ENCODE results near the gene TUBE1. TPM values are rescaled to one million over a fixed set of nuclear protein-coding genes. Genes with fewer than 3 reads are reported as not detected.
A peak's percentile ranks its signal among the peaks of the same experiment; 100 is the strongest.
"Not testable (repeated sequence)": the region's sequence is repeated elsewhere in the genome, so short reads cannot be mapped to it uniquely, and the experiment has no call there.

TUBE1 gene
- total RNA-seq, 1 donor, result 35.5 TPM

DNA sequence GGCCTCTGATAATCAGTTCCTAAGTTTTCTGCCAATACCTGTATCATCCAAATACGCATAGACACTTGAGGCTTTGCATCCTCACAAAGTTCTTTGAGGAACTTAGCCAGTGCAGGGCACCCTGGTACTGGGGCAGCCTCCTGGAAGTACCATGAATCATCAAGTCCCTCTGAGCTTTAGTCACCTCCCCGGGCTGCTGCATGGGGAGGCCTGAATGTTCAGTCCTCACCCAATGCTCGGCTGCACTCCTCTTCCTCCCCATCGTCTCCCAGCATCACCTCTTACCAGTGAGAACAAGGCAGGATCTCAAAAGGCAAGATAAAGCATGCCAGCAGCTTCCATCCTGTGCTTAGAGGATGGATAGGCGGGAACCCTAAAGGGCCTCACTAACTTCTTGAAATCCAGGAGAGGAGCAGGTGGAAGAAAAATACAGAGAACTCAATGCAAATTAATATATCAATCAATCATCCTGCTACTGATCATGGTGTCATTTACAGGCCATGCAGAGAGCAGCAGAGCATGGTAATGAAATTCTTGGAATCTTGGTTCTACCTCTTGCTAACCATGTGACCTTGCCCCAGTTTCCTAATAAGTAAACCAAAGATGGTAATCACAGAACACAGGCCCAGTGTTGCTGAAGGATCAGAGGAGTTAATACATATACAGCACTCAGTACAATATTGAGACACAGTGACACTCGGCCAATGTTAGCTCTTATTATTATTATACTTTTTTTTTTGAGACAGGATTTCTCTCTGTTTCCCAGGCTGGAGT is 38.1 kb downstream of the TUBE1 start:
- H3K4me1 ChIP-seq (ENCODE audit: insufficient read depth, low read length), result no peaks in the 10 kb centered on the region
- H3K27me3 ChIP-seq (ENCODE audit: insufficient read depth, low read length), result no peaks in the 10 kb centered on the region
- no peak overlapping the region for H3K4me3 ChIP-seq (ENCODE audit: low read length)
- H3K9me3 ChIP-seq (ENCODE audit: low read depth, low read length), result no peaks in the 10 kb centered on the region

DNA sequence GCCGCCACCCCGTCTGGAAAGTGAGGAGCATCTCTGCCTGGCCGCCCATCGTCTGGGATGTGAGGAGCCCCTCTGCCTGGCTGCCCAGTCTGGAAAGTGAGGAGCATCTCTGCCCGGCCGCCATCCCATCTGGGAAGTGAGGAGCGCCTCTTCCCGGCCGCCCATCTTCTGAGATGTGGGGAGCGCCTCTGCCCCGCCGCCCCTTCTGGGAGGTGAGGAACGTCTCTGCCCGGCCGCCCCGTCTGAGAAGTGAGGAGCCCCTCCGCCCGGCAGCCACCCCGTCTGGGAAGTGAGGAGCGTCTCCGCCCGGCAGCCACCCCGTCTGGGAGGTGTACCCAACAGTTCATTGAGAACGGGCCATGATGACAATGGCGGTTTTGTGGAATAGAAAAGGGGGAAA is 39.8 kb downstream of the TUBE1 start:
- H3K4me3 ChIP-seq (ENCODE audit: low read length); H3K4me1 ChIP-seq (ENCODE audit: insufficient read depth, low read length); H3K27me3 ChIP-seq (ENCODE audit: insufficient read depth, low read length); H3K9me3 ChIP-seq (ENCODE audit: low read depth, low read length): not testable (repeated sequence)

DNA sequence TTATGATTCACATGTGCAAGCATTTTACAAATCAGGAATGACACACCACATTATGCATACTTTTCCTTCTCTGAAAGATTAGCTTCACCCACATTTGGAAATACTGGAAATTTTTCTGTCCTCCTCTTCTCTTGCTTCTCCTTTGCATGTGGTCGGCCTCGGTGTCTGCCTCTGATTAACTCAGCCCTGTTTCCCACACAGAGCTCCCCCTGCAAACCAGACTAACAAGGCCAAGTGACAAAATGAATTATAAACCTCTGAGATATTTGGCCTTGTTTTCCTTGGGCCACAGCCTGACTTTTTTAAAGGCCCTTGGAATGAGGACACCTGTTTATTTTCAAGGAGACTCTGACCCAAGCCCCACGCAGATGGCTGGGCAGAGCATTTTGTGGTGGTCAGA is 42.4 kb downstream of the TUBE1 start:
- H3K27me3 ChIP-seq (ENCODE audit: insufficient read depth, low read length), result no peaks in the 10 kb centered on the region
- no peak overlapping the region for H3K4me3 ChIP-seq (ENCODE audit: low read length)
- no peaks in the 10 kb centered on the region for H3K9me3 ChIP-seq (ENCODE audit: low read depth, low read length)
- no peaks in the 10 kb centered on the region for H3K4me1 ChIP-seq (ENCODE audit: insufficient read depth, low read length)

GRCh38 chr6:112044196-112044595 is 43.1 kb downstream of the TUBE1 start:
- Histone ChIP-seq H3K27me3 (ENCODE audit: insufficient read depth, low read length) (no peaks in the 10 kb centered on the region), H3K9me3 (ENCODE audit: low read depth, low read length) (no peaks in the 10 kb centered on the region), H3K4me1 (ENCODE audit: insufficient read depth, low read length) (no peaks in the 10 kb centered on the region), H3K4me3 (ENCODE audit: low read length) (no peak overlapping the region)

GRCh38 chr6:112043032-112044007 is 44.0 kb downstream of the TUBE1 start:
- no peaks in the 10 kb centered on the region for H3K4me1 ChIP-seq (ENCODE audit: insufficient read depth, low read length)
- H3K4me3 ChIP-seq (ENCODE audit: low read length), result peak overlapping the region; percentile 81
- no peaks in the 10 kb centered on the region for H3K9me3 ChIP-seq (ENCODE audit: low read depth, low read length)
- H3K27me3 ChIP-seq (ENCODE audit: insufficient read depth, low read length), result no peaks in the 10 kb centered on the region

DNA sequence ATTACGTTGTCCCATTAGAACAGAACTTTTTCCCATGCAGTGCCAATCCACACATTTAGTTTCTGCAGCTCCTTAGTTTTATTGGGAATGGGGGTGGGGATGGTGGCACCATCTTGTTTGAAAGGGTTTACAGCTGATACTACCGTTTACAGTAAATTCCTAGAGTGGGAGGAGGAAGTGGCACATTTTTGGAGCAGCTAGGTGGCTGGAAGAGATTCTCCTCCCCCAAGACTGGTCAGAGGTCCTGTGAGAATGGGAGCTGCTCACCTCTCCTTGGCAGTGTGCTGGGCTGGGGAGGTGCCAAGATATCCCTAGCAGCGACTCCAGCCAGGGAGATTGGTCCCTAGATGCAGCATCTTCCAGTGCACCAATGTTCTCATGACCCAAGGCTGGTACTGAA is 45.7 kb downstream of the TUBE1 start:
- H3K4me3 ChIP-seq (ENCODE audit: low read length), result no peak overlapping the region
- no peaks in the 10 kb centered on the region for H3K9me3 ChIP-seq (ENCODE audit: low read depth, low read length)
- H3K27me3 ChIP-seq (ENCODE audit: insufficient read depth, low read length), result no peaks in the 10 kb centered on the region
- peaks cover 4% of the 10 kb centered on the region for H3K4me1 ChIP-seq (ENCODE audit: insufficient read depth, low read length)

GRCh38 chr6:112040956-112041355 is 46.3 kb downstream of the TUBE1 start:
- no peaks in the 10 kb centered on the region for H3K9me3 ChIP-seq (ENCODE audit: low read depth, low read length)
- no peaks in the 10 kb centered on the region for H3K27me3 ChIP-seq (ENCODE audit: insufficient read depth, low read length)
- no peak overlapping the region for H3K4me3 ChIP-seq (ENCODE audit: low read length)
- H3K4me1 ChIP-seq (ENCODE audit: insufficient read depth, low read length), result peaks cover 4% of the 10 kb centered on the region

- Histone ChIP-seq H3K4me3 (ENCODE audit: low read length) (no peak overlapping the region), H3K4me1 (ENCODE audit: insufficient read depth, low read length) (peaks cover 11% of the 10 kb centered on the region), H3K27me3 (ENCODE audit: insufficient read depth, low read length) (no peaks in the 10 kb centered on the region), H3K9me3 (ENCODE audit: low read depth, low read length) (no peaks in the 10 kb centered on the region)
Measured at GRCh38 chr6:112039431-112039770, 47.9 kb downstream of the TUBE1 start.

DNA sequence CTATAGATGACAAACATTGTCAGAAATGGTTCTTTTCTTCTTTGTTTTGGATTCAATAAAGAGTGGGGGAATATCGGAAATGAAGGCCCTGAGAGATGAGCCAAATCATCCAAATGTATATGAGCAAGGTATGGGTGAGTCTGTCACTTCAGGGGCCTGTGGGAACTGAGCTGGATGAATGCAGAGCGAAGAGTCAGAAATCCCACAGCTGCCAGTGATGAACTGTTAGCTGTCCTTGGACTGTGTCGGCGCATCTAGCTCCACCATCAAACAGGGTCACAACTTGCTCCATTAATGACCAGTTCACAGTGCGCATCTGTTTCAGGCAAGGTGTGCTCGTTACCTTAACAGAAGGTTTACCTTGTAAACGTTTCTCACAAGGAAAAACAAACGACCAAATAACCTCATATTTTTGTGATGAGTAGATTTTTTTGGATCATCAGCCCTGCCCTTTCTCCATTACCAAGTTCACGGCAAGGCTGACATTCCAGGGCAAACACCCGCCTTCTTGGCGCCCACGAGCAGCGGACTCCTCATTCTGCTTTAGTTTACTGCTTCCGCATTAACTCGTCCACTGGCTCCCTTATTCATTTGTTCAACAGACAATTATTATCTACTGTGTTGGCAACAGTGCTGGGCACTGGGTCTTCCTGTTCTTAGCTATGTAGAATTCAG is 48.4 kb downstream of the TUBE1 start:
- peaks cover 13% of the 10 kb centered on the region for H3K4me1 ChIP-seq (ENCODE audit: insufficient read depth, low read length)
- H3K27me3 ChIP-seq (ENCODE audit: insufficient read depth, low read length), result no peaks in the 10 kb centered on the region
- H3K4me3 ChIP-seq (ENCODE audit: low read length), result no peak overlapping the region
- H3K9me3 ChIP-seq (ENCODE audit: low read depth, low read length), result no peaks in the 10 kb centered on the region

GRCh38 chr6:112038268-112038667 is 49.0 kb downstream of the TUBE1 start:
- H3K4me3 ChIP-seq (ENCODE audit: low read length), result no peak overlapping the region
- no peaks in the 10 kb centered on the region for H3K27me3 ChIP-seq (ENCODE audit: insufficient read depth, low read length)
- no peaks in the 10 kb centered on the region for H3K9me3 ChIP-seq (ENCODE audit: low read depth, low read length)
- H3K4me1 ChIP-seq (ENCODE audit: insufficient read depth, low read length), result peaks cover 13% of the 10 kb centered on the region

DNA sequence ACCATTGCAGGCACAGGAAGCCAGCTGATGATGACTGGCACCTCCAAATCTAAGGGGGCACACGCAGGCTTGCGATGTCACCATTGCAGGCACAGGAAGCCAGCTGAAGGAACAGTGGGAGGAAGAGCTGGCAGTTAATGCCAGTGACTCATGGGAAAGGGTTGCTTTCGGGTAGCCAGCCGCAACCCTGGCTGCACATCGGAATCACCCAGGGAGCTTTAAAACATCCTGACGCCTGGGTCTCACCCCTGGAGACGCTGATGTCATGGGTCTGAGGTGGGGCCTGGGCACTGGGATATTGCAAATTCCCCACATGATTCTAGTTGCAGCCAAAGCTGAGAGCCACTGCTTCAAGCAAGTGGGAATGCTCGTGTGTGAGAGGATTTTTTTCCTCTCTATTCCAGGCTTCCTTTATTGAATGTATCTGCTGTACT is 49.5 kb downstream of the TUBE1 start:
- H3K4me1 ChIP-seq (ENCODE audit: insufficient read depth, low read length), result peaks cover 13% of the 10 kb centered on the region
- no peaks in the 10 kb centered on the region for H3K9me3 ChIP-seq (ENCODE audit: low read depth, low read length)
- no peak overlapping the region for H3K4me3 ChIP-seq (ENCODE audit: low read length)
- H3K27me3 ChIP-seq (ENCODE audit: insufficient read depth, low read length), result no peaks in the 10 kb centered on the region

DNA sequence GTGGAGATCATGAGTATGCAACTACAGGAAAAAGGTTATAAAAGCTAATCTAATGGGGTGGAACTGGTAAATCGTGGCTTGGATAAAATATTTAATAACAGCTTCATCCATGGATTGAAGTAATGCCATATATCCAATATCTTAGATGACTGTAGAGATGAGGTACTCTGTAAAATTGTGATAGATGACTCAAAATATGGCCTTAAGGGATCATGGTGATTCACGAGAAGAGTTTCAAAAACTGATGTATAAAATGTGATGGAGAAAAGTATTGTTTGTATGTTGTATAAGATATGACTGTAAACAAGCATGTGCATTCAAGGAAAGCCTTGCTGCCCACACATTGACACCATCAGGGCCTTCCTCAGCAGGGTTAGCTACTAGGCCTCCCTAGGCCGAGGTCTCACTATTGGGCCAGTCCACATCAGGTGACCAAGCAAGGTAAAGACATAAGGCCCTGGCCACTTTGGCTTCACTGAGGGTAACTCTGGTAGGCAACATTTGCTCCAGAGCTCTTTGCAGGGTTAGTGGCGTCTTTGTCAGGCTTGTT is 51.1 kb downstream of the TUBE1 start:
- no peaks in the 10 kb centered on the region for H3K9me3 ChIP-seq (ENCODE audit: low read depth, low read length)
- no peaks in the 10 kb centered on the region for H3K27me3 ChIP-seq (ENCODE audit: insufficient read depth, low read length)
- no peak overlapping the region for H3K4me3 ChIP-seq (ENCODE audit: low read length)
- peaks cover 13% of the 10 kb centered on the region for H3K4me1 ChIP-seq (ENCODE audit: insufficient read depth, low read length)

DNA sequence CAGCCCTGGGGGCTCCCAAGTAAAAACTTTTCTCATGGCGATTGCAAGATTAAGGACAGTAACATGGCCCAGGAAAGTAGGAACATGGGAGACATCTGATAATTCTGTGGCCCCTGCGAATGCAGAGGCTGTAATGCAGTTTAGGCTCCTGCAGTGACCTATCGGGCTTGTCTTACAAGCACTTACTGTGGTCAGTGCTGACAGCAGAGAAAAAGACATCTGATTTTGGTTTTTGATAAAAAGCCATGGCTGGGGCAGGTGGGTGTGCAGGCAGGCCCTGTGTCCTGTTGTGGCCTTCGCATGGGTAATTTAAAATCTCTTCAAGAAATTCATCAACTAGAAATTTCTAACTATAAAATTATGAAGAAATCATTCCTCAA is 52.7 kb downstream of the TUBE1 start:
- H3K4me1 ChIP-seq (ENCODE audit: insufficient read depth, low read length), result peaks cover 13% of the 10 kb centered on the region

GRCh38 chr6:112033791-112034615 is 53.3 kb downstream of the TUBE1 start:
- Histone ChIP-seq H3K4me3 (ENCODE audit: low read length) (no peak overlapping the region), H3K27me3 (ENCODE audit: insufficient read depth, low read length) (no peaks in the 10 kb centered on the region), H3K4me1 (ENCODE audit: insufficient read depth, low read length) (peaks cover 19% of the 10 kb centered on the region), H3K9me3 (ENCODE audit: low read depth, low read length) (no peaks in the 10 kb centered on the region)

More for the DNA sequence above, 52.7 kb downstream of the TUBE1 start:
- no peaks in the 10 kb centered on the region for H3K9me3 ChIP-seq (ENCODE audit: low read depth, low read length)
- no peak overlapping the region for H3K4me3 ChIP-seq (ENCODE audit: low read length)
- no peaks in the 10 kb centered on the region for H3K27me3 ChIP-seq (ENCODE audit: insufficient read depth, low read length)
